HG03575 (cell line): ENCODE data around the gene UVSSA.
"Not testable (repeated sequence)": the region's sequence is repeated elsewhere in the genome, so short reads cannot be mapped to it uniquely, and the experiment has no call there.

ENCODE experiments used
- ATAC-seq: cut with Tn5 transposase; IDR thresholded peaks from one replicate; pipeline ENCODE4 v1.9.1; 2021; ENCODE audit not compliant: unreplicated experiment, insufficient number of reproducible peaks, low FRiP score; ENCODE audit errors: extremely low read depth

UVSSA gene

DNA sequence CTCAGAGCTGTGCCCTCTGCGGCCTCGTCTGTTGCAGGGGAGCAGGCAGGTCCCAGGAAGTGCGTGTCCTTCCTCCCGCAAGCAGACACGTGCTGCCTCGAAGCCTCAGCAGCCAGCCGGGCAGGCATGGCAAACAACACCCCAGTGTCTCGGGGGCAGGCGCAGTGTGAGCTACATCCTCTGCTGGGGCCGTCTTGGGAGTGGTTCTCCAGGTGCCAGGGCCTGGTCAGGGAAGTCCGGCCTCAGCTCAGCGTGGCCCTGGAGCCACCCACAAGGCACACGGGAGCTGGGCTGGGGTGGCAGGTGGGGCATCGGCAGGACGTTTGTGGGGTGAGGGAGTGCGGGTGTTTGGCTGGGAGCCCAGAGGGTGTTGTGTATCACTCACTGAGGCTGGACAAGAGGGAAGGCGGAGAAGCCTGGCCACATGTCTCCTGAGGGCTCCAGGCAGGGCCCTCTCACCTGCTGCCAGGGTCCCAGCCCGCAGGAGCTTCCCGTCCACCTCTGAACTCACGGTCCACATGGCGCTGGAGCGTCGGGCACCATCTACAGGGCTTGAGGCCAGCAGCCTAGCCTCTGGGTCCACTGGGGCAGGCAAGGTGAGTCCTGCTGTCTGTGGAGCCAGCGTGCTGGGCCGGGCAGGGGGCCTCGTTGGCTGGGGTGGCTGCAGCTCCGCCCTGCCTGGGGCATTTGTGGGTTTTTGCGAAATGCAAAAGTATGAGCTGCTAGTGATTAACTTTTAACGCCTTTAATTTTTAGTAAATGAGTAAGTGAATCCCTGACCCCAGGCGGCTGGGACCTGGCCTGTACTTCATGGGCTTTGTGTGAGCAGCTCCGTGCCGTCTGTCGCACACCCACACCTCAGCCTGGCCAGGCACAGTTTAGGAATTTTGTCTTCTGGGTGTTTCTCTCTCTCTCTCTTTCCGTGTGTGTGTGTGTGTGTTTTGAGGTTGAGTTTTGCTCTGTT is 17.3 kb upstream of the UVSSA start:
- no peak for ATAC-seq

DNA sequence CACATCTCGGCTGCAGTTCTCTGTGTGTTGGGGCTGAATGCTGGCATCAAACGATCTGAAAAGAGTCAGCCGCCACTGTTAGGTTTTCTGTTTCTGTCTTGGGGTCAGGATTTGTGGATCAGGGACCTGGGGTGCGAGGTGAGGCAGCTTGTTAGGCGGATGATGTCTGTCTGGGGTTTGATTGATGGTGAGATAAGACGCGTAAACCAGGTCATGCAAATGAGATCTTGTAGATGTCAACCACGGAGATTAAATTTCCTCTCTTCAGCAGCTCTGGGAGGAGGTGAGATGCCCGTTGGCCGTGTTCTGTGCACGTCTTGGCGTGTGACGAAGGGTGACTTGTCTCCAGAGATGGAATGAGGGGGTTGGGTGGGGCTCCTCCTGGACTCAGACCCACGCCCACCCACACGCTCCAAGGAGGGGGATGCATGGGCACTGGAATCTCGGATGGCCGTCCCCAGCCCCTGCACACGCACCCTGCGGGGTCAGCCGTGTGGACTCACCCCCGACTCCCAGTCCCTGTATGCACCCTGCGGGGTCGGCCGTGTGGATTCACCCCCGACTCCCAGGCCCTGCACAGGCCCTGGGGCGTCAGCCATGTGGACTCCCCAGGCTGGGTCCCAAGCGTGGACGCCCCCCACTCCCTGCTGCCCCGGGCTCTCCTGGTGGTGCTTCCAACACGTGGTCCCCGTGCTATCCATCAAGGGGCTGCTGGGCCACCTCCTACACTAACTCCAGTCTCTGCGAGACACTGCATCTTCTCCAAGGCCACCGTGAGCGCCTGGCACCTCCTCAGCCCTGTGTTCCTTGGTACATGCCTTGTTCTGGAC is 16.0 kb upstream of the UVSSA start:
- no peak for ATAC-seq

DNA sequence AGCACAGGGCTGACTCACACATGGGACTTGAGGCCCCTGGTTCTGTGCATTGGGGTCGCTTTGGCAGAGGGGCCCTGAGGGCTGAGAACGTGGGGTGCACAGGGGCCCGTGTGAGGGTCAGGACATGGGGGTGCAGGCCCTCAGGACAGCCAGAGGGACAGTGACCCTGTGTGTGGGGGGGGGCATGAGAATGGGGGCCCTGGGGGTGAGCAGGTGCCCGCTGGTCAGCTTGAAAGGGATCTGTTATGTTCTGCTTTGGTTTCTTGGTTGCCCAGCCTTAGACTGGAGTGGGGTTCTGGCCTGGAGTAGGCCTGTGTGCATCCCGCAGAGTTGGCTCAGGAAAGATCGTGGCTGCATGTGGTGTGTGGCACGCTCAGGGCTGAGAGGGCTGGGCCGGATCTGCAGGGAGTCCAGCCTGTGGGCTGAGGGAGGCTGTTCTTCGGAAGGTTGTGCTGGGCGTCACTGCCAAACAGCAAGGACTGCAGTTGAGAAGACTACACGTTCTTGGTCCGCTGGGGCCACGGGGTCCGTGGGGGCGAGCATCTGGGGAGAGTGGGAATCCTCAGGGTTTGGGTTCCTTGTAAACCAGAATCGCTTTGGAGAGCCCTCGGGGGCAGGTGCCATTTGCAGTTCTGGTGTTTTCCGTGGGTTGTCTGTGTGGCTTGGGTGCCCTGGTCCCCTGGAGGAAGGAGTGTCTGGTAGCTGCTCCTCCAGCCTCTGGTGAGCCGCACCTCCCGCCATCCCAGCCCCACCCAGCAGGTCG is 15.2 kb upstream of the UVSSA start:
- no peak for ATAC-seq

DNA sequence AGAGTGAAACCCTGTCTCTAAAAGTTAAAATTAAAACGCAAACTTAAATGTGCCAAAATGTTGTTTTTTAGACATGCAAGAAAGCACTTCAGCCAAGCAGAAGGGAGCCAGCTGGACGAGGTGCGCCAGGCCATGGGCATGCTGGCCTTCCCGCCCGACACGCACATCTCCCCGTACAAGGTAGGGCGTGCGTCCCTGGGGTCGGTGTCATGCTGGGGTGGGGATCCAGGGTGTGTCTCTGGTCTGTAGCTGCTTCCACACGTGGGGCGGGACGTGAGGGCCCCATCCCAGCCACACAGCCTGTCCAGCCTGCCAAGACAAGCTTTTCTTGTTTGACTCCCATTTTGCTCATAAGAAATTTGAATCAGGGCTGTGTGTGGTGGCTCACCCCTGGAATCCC is 14.3 kb upstream of the UVSSA start:
- ATAC-seq: no peak

DNA sequence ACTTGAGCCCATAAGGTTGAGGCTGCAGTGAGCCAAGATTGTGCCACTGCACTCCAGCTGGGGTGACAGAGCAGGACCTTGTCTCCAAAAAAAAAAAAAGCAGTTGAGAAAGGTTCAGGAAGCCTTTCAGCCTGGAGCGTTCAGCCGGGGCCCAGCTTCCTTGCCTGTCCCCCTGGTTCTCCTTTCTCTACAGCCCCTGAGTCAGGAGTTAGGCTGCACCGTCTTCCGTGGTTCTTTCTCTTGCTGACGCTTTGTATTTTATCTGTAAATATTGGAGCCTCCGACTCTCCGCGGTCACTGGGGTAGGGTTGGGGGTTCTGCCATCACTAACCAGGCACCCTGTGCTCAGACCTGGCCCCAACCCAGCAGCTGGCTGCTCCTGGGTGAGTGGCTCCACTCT is 13.8 kb upstream of the UVSSA start:
- ATAC-seq: no peak

DNA sequence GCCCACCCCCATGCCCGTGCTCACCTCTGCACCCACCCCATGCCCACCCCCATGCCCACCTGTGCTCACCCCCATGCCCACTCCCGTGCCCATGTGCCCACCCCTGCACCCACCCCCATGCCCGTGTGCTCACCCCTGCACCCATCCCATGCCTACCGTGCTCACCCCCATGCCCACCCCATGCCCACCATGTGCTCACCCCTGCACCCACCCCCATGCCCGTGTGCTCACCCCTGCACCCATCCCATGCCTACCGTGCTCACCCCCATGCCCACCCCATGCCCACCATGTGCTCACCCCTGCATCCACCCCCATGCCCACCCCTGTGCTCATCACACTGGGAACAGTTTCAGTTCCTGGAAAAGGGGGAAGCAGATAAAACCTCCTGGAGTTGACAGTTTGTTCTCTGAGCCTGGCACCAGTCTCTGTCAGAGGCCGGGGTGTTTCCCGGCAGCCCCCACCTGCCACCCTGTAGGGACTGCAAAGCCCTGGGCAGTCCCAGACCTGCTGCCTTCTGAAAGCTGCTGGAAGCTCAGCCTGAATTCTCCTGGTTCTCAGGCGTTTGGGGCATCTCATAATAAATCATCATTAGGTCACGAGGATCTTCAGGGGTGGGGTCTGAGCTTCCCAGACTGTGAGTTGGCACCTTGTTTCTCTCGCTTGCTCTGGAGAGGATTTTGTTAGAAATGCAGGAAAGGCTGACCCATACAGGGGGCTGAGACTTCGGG is 13.0 kb upstream of the UVSSA start:
- not testable (repeated sequence) for ATAC-seq

DNA sequence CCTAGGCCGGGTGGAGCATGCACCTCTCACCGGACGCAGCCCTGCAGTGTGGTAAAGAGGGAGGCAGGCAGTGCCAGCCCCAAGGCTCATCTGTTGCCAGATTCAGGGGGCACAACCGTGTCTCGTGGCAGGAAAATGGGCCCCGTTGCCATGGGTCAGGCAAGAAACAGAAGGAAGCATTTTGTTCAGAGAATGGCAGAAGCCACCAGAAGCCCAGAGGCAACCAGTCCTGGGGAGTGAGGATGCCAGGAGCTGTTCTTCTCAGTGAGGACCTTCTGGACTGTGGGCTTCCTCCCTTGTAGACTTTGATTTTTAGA is 12.5 kb upstream of the UVSSA start:
- no peak for ATAC-seq

DNA sequence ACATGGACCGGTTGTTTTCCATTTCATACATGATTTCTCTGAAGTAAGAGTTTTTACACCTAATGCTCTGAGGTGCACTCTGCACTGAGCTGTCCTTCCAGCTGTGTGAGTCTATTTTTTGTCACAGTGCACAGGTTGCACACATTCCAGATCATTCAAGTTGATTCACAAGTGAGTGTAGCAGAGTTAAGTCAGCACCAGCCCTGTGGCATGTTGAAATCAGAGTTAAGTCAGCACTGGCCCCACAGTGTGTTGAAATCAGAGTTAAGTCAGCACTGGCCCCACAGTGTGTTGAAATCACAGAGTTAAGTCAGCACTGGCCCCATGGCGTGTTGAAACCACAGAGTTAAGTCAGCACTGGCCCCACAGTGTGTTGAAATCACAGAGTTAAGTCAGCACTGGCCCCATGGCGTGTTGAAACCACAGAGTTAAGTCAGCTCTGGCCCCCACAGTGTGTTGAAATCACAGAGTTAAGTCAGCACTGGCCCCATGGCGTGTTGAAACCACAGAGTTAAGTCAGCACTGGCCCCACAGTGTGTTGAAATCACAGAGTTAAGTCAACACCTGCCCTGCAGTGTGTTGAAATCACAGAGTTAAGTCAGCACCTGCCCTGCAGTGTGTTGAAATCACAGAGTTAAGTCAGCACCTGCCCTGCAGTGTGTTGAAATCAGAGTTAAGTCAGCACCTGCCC is 11.7 kb upstream of the UVSSA start:
- ATAC-seq: not testable (repeated sequence)

DNA sequence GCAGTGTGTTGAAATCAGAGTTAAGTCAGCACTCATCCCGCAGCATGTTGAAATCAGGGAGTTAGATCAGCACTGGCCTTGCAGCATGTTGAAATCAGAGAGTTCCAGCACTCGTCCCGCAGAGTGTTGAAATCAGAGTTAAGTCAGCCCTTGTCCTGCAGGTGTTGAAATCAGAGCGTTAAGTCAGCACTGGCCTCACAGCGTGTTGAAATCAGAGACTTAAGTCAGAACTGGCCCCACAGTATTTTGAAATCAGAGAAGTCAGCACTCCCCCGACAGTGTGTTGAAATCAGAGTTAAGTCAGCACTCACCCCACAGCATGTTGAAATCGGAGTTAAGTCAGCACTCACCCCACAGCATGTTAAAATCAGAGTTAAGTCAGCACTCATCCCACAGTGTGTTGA is 10.9 kb upstream of the UVSSA start:
- ATAC-seq: no peak

DNA sequence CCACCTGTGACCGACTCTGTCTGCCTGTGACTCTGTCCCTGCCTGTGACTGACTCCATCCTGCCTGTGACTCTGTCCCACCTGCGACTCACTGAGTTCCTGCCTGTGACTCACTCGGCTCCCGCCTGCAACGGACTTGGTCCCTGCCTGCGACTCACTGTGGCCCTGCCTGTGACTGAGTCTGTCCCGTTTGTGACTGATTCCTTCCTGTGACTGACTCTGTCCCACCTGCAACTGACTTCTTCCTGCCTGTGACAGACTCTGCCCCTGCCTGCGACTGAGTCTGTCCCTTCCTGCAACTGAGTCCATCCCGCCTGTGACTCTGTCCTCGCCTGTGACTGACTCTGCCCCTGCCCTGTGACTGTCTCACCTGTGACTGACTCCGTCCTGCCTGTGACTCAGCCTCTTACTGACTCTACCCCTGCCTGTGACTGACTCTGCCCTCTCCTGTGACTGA is 9.6 kb upstream of the UVSSA start:
- no peak for ATAC-seq

DNA sequence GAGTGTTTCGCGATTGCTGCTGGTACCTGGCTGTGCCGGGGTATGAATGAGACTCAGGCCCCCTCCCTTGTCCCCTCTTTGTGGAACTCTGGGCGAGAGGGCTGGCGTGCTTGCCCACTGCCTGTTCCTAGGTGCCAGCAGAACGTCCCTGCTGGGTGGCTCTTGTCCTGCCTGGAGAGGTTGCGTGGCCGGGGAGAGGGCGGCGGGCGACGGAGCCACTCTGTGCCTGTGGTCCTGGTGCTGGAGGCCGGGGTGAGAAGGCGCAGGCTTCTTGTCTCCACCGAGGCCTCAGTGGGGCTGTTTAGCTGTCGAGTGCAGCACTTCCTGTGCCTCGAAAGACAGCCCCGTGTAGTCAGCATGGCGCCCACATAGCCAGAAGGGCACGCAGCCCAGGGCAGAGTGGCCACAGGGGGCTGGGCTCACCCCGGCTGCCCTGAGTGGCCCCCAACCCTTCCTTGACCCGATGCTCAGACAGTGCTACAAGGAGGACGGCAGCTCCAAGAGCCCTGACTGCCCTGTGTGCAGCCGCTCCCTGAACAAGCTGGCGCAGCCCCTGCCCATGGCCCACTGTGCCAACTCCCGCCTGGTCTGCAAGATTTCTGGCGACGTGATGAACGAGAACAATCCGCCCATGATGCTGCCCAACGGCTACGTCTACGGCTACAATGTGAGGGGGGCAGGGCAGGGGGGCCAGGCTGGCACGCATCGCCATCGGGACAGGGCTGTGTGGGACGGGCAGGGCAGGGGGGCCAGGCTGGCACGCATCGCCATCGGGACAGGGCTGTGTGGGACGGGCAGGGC is 8.9 kb upstream of the UVSSA start:
- no peak for ATAC-seq

DNA sequence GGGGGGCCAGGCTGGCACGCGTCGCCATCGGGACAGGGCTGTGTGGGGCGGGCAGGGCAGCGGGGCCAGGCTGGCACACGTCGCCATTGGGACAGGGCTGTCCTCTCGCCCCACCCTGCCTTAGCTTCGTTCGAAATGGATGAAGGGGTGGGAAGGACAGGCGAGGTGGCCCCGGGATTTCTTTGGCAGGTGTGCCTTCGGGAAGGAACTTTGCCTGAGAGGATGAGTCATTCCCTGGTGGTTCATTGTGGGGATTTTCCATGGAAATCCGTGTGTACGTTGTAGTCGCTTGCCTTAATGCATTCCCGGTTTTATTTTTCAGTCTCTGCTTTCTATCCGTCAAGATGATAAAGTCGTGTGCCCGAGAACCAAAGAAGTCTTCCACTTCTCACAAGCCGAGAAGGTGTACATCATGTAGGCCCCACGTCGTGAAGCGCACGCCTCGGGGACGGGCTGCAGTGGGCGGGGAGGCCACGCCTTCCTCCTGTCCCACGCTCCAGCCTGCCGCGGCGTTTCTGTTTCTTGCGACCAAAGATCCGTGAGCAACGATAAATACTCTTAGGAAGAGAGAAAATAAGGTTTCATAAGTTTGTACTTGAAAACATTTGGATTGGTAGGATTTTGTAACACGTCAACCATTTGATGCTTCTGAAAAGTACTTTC is 8.1 kb upstream of the UVSSA start:
- no peak for ATAC-seq

DNA sequence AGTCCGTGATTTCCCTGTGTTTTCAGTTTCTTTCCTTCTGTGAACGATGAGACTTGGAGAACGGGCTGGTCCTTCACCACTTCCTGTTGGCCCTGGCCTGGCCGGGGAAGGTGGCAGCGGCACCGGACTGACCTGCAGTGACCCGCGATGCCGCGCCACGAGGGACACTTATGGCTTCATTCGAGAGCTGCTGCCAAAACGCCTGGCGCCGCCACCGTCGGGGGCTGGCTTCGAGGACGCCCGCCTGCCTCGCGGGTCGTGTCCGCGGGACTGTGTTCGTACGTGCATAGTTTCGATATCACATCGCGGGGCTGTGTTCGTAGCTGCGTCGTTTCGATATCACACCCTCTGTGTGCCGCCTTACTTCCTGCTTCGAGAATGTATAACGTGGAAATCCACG is 7.5 kb upstream of the UVSSA start:
- ATAC-seq: no peak

DNA sequence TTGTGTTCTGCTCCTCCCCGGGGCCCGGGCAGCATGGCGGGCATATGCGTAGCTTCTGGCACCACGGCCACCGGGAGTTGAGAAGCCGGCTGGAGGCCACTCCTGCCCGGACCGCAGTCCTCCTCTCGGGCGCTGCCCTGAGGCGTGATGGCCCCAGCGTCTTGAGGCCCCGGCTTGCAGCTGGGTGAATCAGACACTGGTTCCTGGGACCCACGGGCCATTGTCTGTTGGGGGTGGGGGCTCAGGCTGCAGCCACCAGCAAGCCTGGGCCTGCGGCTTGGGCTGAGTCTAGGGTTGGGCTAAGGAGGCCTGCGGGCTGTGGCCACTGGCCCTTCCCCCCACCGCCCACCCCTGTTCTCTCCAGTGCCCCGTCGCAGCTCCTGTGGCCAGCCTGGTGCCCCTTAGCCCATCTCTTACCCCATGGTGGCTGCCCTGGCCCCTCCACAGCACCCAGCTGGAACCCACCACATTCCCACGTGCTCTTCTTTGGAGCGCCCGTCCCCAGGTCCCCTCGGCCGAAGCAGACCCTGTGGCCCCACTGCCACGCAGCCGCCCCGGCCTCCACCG is 6.7 kb upstream of the UVSSA start:
- ATAC-seq: no peak

DNA sequence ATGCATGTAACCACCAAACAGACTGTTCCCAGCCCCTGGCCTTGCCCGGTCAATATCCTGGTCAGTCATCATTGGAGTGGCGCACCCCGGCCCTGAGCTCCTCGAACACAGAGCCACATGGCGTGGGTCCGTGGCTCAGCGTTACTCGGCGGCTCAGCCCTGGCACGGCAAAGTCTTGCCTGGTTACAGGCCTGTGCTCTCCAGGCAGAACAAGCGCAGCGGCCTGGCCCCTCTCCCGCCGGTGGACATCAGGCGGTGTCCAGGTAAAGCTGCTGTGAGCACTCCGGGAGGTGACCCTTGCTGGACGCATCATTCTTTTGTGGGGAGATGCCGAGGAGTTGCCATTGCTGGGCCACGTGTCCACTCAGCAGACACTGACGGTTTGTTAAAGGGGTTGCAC is 6.1 kb upstream of the UVSSA start:
- ATAC-seq: no peak

DNA sequence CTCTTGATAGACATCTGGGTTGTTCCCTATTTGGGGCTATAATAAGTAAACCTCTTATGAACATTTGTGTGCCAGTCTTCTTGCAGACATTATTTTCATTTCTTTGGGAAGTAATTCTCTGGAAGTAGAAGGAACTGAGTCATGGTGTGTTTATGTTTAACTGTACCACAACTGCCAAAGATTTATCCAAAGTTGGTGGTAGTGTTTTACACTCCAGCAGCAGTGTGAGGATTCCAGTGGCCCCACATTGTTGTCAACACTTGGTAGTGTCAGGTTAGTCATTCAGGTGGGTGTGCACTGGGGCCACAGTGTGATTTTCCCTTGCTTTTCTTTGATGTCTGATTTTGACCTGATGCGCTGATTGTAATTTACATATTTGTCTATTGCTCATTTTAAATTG is 5.0 kb upstream of the UVSSA start:
- ATAC-seq: no peak

DNA sequence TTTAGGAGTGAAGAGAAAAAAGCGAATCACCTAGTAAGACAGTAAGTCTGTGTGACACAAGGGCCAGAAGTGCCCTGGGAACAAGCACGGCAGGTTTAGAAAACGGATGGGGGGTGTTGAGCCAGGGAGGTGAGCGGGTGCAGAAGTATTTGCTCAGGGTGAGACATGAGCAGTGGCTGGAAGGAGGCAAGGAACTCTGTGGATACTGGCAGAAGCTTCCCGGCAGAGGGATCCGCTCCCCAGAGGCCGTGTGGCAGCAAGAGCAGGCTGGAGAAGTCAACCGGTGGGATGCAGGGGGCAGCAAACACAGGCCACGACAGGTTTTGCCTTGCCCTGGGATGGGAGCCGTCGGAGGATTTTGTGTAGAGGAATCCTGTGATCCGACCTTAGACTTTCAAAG is 2.3 kb upstream of the UVSSA start:
- no peak for ATAC-seq
